Endometrium (tissue), 2 donors: ENCODE data around the gene CD8A.

Experiments used
- FAIRE-seq: peaks from 2 replicates; lab custom pipeline; 2012; peaks lifted over from hg19 to GRCh38; lab: Jason Lieb, UNC
- donor health status: control.
- donor health status: control.

Gene CD8A

GRCh38 chr2:86808315-86809161 is 17.8 kb upstream of the CD8A start:
- no peak for FAIRE-seq

- no peak for FAIRE-seq
Observed at GRCh38 chr2:86807468-86808275, 17.0 kb upstream of the CD8A start.

- no peak for FAIRE-seq
Observed at GRCh38 chr2:86807133-86807467, 16.4 kb upstream of the CD8A start.

GRCh38 chr2:86806059-86806857 is 15.5 kb upstream of the CD8A start:
- FAIRE-seq: no peak

GRCh38 chr2:86800856-86801567 is 10.3 kb upstream of the CD8A start:
- no peak for FAIRE-seq

GRCh38 chr2:86794861-86795260 is 4.1 kb upstream of the CD8A start:
- no peak for FAIRE-seq

- FAIRE-seq: no peak
Observed at GRCh38 chr2:86793752-86794151, 3.0 kb upstream of the CD8A start.

GRCh38 chr2:86791573-86791972 is 860 bp upstream of the CD8A start:
- no peak for FAIRE-seq

- FAIRE-seq: no peak
Observed at GRCh38 chr2:86790134-86790675, 508 bp downstream of the CD8A start.

GRCh38 chr2:86789687-86790133 is 1.0 kb downstream of the CD8A start:
- FAIRE-seq: no peak

- no peak for FAIRE-seq
Observed at GRCh38 chr2:86788881-86789686, 1.6 kb downstream of the CD8A start.

GRCh38 chr2:86788165-86788564 is 2.5 kb downstream of the CD8A start:
- no peak for FAIRE-seq

GRCh38 chr2:86787736-86788135 is 3.0 kb downstream of the CD8A start:
- FAIRE-seq: no peak

GRCh38 chr2:86786001-86786536 is 4.6 kb downstream of the CD8A start:
- no peak for FAIRE-seq

GRCh38 chr2:86785456-86785855 is 5.3 kb downstream of the CD8A start:
- FAIRE-seq: no peak

- no peak for FAIRE-seq
Observed at GRCh38 chr2:86783615-86784339, 6.9 kb downstream of the CD8A start.

GRCh38 chr2:86782748-86783147 is 8.0 kb downstream of the CD8A start:
- FAIRE-seq: no peak

GRCh38 chr2:86781363-86781762 is 9.3 kb downstream of the CD8A start:
- FAIRE-seq: no peak

GRCh38 chr2:86779971-86780370 is 10.7 kb downstream of the CD8A start:
- FAIRE-seq: no peak

GRCh38 chr2:86778957-86779356 is 11.8 kb downstream of the CD8A start:
- no peak for FAIRE-seq
